Testis (tissue), 3 donors: ENCODE measurements around the gene FXN. TPM values are rescaled to one million over a fixed set of nuclear protein-coding genes. Genes with fewer than 3 reads are reported as not detected.
"Not testable (repeated sequence)": the region's sequence is repeated elsewhere in the genome, so short reads cannot be mapped to it uniquely, and the experiment has no call there.

Source experiments
- DNase-seq: peaks from one replicate; pipeline ENCODE4 v3.0.0-alpha.2; 2019
- H3K27ac ChIP-seq, 2 donors: fragments of 200-600 bp; sonication (generic); one replicate each; pipeline ENCODE4 v1.5.1; 2019
- H3K27me3 ChIP-seq: fragments of 200-600 bp; sonication (generic); one replicate; pipeline ENCODE4 v1.5.1; 2019
- H3K36me3 ChIP-seq: fragments of 200-600 bp; sonication (generic); one replicate; pipeline ENCODE4 v1.5.1; 2017; ENCODE audit warnings: low read depth; ENCODE audit errors: missing control alignments
- H3K4me1 ChIP-seq: fragments of 200-600 bp; sonication (generic); one replicate; pipeline ENCODE4 v1.5.1; 2019
- H3K4me3 ChIP-seq, 2 donors: fragments of 200-600 bp; sonication (generic); one replicate each; pipeline ENCODE4 v1.5.1; 2017 to 2019
- H3K9me3 ChIP-seq: fragments of 200-600 bp; sonication (generic); one replicate; pipeline ENCODE4 v1.5.1; 2017
- POLR2A ChIP-seq: fragments of 450-650 bp; IDR thresholded peaks from one replicate; pipeline ENCODE4 v1.6.1; 2017; ENCODE audit warnings: antibody characterized with exemption, mild to moderate bottlenecking, moderate library complexity
- WGBS, 2 donors: methylation state at CpG; one replicate each; pipeline ENCODE4 v1.1.5; 2018; 5-methylcytosine and 5-hydroxymethylcytosine counted together
- intact Hi-C: fragments of 100-400 bp; cut with DNase I; formaldehyde crosslinking; loops from one replicate; pipeline ENCODE4 v1.15.1; 2023; ENCODE audit warnings: low total_unique reads
- polyA plus RNA-seq: library from polyadenylated mRNA; stranded (reverse); fragments of 350-450 nt; fragmentation: Illumina TruSeq; extraction: RNeasy Lipid Tissue Mini Kit (QIAGEN cat#74804); gene quantifications from one replicate; pipeline ENCODE4 v1.2.3, GENCODE V29; 2014; ENCODE audit warnings: low read depth, low replicate concordance; ENCODE audit not compliant: insufficient read depth
- total RNA-seq, 2 donors: library from RNA; depleted of rRNA; stranded (reverse); fragments of >200 nt; gene quantifications; one replicate each; pipeline ENCODE4 v1.2.3, GENCODE V29; 2016
- TF ChIP-seq, protein P1 (sequence below), 3 experiments: fragments of 450-650 bp in 2 of 3; fragments of 200-600 bp in 1 of 3; sonication (generic) in 1 of 3; IDR thresholded peaks; one replicate each; pipeline ENCODE4 v1.5.1; 2016 to 2019; ENCODE audit warnings: antibody characterized with exemption in 3 of 3, mild to moderate bottlenecking in 2 of 3, moderate library complexity in 1 of 3

Gene FXN
- total and polyA plus RNA-seq, 3 donors from 2014 or later, result 14.5 to 29.4 (median 19.7) TPM

DNA sequence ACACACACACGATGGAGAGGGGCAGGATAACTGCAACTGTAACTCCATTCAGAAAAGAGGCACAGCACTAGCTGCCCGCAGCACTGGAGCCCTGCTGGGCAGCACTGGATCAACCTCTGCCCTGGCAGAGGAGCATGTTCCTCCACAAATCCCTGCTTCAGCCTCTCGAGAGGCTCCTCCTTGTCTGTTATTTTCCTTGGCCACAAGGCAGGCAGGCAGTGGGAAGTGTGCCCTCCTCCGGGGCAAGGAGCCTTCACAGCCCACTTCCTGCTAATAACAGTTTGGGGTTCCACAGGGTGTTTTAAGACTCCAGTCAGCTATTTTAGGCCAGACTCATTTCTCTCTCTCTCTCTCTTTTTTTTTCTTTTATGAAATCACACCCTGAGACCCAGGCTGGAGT is 11.8 kb downstream of the FXN start:
- intact Hi-C loops, result no loop called here

DNA sequence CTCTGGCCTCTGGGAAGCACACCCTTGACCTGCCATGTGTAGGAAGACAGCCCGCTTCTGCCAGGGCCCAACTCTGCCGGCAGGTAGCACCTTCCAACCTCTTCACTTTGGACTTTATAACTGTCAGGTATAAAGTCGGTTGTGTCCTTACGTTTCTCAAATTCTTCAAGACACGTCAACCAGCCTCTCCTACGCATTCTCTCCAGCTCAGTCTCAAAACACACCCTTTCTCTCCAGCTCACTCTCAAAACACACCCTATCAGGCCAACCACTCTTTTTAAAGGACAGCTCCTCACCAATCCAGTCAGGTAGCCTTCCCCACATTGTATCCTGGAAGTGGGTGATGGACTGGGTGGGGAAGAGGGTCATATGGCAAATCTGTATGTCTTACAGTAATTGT is 13.5 kb downstream of the FXN start:
- Histone ChIP-seq H3K27ac (no peak overlapping the region), H3K27me3 (no peaks in the 10 kb centered on the region), H3K36me3 (no peaks in the 10 kb centered on the region), H3K9me3 (no peaks in the 10 kb centered on the region), H3K4me3 (no peak overlapping the region), H3K4me1 (peaks cover 8% of the 10 kb centered on the region)
- TF ChIP-seq POLR2A, result no peak
- TF ChIP-seq, protein P1, sequence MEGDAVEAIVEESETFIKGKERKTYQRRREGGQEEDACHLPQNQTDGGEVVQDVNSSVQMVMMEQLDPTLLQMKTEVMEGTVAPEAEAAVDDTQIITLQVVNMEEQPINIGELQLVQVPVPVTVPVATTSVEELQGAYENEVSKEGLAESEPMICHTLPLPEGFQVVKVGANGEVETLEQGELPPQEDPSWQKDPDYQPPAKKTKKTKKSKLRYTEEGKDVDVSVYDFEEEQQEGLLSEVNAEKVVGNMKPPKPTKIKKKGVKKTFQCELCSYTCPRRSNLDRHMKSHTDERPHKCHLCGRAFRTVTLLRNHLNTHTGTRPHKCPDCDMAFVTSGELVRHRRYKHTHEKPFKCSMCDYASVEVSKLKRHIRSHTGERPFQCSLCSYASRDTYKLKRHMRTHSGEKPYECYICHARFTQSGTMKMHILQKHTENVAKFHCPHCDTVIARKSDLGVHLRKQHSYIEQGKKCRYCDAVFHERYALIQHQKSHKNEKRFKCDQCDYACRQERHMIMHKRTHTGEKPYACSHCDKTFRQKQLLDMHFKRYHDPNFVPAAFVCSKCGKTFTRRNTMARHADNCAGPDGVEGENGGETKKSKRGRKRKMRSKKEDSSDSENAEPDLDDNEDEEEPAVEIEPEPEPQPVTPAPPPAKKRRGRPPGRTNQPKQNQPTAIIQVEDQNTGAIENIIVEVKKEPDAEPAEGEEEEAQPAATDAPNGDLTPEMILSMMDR (IDR thresholded peaks at IDR 0.05), result no peak
- WGBS, 2 donors, result 62 to 71% methylated on average over 6 of the region's 6 CpGs
- DNase-seq, result no peak
- intact Hi-C loops, result no loop called here

More for the DNA sequence above, 11.8 kb downstream of the FXN start:
- TF ChIP-seq, protein P1 (IDR thresholded peaks at IDR 0.05), result no peak
- no peak for TF ChIP-seq POLR2A
- 47 to 65% methylated on average over 4 of the region's 4 CpGs for WGBS, 2 donors
- no peak for DNase-seq
- no peak overlapping the region for H3K27ac ChIP-seq
- no peak overlapping the region for H3K4me3 ChIP-seq
- H3K4me1 ChIP-seq, result peaks cover 9% of the 10 kb centered on the region
- H3K9me3 ChIP-seq, result no peaks in the 10 kb centered on the region
- H3K27me3 ChIP-seq, result no peaks in the 10 kb centered on the region
- no peaks in the 10 kb centered on the region for H3K36me3 ChIP-seq

DNA sequence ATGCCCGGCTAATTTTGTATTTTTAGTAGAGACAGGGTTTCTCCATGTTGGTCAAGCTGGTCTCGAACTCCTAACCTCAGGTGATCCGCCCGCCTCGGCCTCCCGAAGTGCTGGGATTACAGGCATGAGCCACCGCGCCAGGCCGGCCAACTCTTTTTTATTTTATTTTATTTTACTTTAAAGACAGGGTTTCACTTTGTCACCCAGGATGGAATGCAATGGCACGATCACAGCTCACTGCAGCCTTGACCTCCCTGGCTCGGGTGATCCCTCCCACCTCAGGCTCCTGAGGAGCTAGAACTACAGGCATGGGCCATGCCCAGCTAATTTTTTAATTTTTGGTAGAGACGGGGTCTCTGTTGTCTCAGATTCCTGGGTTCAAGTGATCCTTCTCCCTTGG is 15.4 kb downstream of the FXN start:
- H3K27ac ChIP-seq, DNase-seq, H3K36me3 ChIP-seq, H3K4me3 ChIP-seq, intact Hi-C loops, H3K27me3 ChIP-seq, H3K9me3 ChIP-seq: not testable (repeated sequence)
- H3K4me1 ChIP-seq, result peaks cover 14% of the 10 kb centered on the region
- 78 to 80% methylated on average over 12 of the region's 12 CpGs for WGBS, 2 donors

DNA sequence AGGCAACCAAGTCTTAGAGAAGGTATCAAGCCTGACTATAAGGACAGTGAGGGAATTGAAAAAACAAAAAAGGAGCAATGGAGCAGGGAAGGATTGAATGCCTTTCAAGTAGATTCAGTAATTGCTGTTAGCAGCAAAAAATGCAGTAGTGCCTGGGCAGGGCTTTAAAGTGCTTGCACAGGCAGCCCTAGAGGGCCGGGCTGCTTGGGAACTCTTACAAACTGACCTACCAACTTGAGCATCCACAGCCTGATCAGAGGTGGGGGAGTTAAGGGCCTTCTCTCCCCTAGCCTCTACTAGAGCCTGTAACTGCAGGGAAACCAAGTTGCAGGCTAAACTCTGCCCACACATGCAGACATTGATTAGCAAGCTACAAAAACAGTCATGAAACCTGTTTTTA is 19.4 kb downstream of the FXN start:
- WGBS, 2 donors, result 40 to 63% methylated on average over 1 of the region's 1 CpG
- Histone ChIP-seq H3K9me3 (no peaks in the 10 kb centered on the region), H3K27ac (no peak overlapping the region), H3K4me1 (peaks cover 14% of the 10 kb centered on the region), H3K36me3 (no peaks in the 10 kb centered on the region), H3K4me3 (no peak overlapping the region), H3K27me3 (no peaks in the 10 kb centered on the region)
- DNase-seq, result no peak
- TF ChIP-seq, protein P1 (IDR thresholded peaks at IDR 0.05), result no peak
- no peak for TF ChIP-seq POLR2A
- intact Hi-C loops, result loop anchor here (5.0 kb wide), 1 partner anchor 137 kb away; no protein-coding TSS in a partner anchor

DNA sequence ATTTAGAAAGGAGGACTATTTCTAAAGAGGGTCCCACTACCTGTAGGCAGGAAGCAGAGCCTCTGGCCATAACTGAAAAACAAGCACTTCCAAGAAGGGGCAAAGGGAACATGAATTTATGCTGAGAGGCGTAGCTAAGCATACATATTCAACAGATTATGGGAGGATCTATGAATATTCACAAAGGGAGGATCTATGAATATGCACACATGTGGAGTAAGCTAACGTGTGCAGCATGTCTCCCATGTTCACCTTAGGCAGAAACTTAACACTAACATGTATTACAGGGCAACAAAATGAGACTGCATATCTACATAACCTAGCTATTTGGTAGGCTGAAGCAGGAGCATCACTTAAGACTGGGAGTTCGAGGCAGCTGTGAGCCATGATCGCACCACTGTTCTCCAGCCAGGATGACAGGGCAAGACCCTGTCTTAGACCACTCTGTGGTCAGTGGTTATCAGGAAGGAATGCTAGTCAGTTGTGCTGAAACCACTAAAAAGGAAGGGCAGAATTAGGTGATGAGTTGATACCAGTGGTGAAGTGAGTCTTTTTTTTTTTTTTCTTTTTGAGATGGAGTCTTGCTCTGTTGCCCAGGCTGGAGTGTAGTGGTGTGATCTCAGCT is 20.8 kb downstream of the FXN start:
- WGBS, 2 donors, result 91 to 94% methylated on average over 4 of the region's 4 CpGs
- intact Hi-C loops, result loop anchor here (5.0 kb wide), 1 partner anchor 136 kb away; no protein-coding TSS in a partner anchor
- no peaks in the 10 kb centered on the region for H3K27me3 ChIP-seq
- no peaks in the 10 kb centered on the region for H3K36me3 ChIP-seq
- H3K27ac ChIP-seq, result no peak overlapping the region
- peaks cover 14% of the 10 kb centered on the region for H3K4me1 ChIP-seq
- no peak for DNase-seq
- no peak overlapping the region for H3K4me3 ChIP-seq
- TF ChIP-seq POLR2A, result no peak
- no peaks in the 10 kb centered on the region for H3K9me3 ChIP-seq

DNA sequence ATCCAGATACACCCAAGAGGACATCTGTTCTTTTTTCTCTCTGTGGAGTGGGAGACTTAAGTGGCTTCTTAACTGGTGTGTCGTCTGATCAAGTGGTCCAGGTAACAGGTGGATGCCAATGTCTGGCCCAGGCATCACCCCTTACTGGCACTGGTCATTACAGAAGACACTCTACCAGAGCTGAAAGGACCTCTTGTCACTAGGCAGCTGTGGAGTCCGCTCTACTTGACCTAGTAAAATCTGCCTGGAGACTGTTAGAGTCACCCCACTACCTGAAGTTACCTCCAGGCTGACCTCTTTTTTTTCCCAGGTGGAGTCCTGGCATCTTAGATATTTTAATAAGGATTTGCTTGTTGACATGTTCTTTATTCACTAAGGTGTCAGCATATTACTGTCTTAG is 22.5 kb downstream of the FXN start:
- no peak for TF ChIP-seq POLR2A
- TF ChIP-seq, protein P1 (IDR thresholded peaks at IDR 0.05), result no peak
- no peaks in the 10 kb centered on the region for H3K36me3 ChIP-seq
- no peaks in the 10 kb centered on the region for H3K9me3 ChIP-seq
- no peak overlapping the region for H3K27ac ChIP-seq
- 89 to 93% methylated on average over 2 of the region's 2 CpGs for WGBS, 2 donors
- peaks cover 14% of the 10 kb centered on the region for H3K4me1 ChIP-seq
- intact Hi-C loops, result loop anchor here (5.0 kb wide), 1 partner anchor 134 kb away; no protein-coding TSS in a partner anchor
- H3K27me3 ChIP-seq, result no peaks in the 10 kb centered on the region
- no peak for DNase-seq
- no peak overlapping the region for H3K4me3 ChIP-seq
